Neural progenitor cell (in vitro differentiated cells): ENCODE results near the gene GLIS1.

ENCODE experiments used
- EZH2 ChIP-seq: fragments of 200-600 bp; sonication (generic); IDR thresholded peaks from 2 replicates; pipeline ENCODE4 v1.6.1; 2017; ENCODE audit warnings: antibody characterized with exemption, mild to moderate bottlenecking, moderate library complexity
- EZH2phosphoT487 ChIP-seq: fragments of 200-600 bp; sonication (generic); IDR thresholded peaks from 2 replicates; pipeline ENCODE4 v1.6.1; 2017; ENCODE audit warnings: antibody characterized with exemption
- TF ChIP-seq, protein P1 (sequence below): fragments of 200-600 bp; sonication (generic); IDR thresholded peaks from 2 replicates; pipeline ENCODE4 v1.5.1; 2017; ENCODE audit warnings: antibody characterized with exemption, mild to moderate bottlenecking

DNA sequence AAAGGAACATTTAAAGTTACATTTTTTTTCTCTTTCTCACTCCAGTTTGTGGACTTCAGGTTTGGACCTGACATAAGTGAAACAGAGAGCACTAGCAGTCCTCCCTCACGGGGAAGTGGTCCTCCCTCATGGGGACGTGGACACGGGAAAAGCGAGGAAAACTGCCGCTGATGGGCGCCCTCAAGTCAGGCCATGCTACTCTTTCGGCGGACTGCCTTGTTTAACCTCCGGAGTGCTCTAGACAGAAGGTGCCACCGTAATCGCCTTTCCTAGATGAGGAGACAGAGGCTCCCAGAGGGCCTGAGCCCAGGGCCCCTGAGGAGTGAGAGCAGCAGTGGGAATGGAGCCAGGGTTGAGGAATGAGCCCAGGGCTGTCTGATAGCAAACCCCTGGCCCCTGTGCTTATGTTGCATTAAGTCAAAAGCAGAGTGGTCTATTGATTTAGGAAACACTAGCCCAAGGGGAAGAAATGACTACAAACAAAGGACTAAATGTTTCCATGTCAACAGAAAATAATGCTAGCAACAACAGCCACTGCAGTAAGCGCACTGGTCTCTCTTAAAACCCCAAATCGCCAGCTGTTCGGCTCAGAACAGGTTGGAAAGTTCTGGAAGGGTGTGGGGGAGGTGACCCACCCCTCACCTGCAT lies 195.7 kb downstream of the GLIS1 start:
- TF ChIP-seq, protein P1, sequence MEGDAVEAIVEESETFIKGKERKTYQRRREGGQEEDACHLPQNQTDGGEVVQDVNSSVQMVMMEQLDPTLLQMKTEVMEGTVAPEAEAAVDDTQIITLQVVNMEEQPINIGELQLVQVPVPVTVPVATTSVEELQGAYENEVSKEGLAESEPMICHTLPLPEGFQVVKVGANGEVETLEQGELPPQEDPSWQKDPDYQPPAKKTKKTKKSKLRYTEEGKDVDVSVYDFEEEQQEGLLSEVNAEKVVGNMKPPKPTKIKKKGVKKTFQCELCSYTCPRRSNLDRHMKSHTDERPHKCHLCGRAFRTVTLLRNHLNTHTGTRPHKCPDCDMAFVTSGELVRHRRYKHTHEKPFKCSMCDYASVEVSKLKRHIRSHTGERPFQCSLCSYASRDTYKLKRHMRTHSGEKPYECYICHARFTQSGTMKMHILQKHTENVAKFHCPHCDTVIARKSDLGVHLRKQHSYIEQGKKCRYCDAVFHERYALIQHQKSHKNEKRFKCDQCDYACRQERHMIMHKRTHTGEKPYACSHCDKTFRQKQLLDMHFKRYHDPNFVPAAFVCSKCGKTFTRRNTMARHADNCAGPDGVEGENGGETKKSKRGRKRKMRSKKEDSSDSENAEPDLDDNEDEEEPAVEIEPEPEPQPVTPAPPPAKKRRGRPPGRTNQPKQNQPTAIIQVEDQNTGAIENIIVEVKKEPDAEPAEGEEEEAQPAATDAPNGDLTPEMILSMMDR: no peak
- TF ChIP-seq EZH2: no peak
- TF ChIP-seq EZH2phosphoT487: no peak
